H1 (cell line): ENCODE measurements around the gene ZSCAN10. TPM values are rescaled to one million over a fixed set of nuclear protein-coding genes. Genes with fewer than 3 reads are reported as not detected.

Experiments
- CTCF ChIA-PET: fragments of 300-600 bp; sonication (Branson Sonifier 250); formaldehyde crosslinking; loops from one replicate; lab custom pipeline; 2021; ENCODE audit not compliant: partially characterized antibody; lab: Charles Lee
- POLR2A ChIA-PET: fragments of 300-600 bp; sonication (Branson Sonifier 250); formaldehyde crosslinking; loops from one replicate; lab custom pipeline; 2021; ENCODE audit warnings: inconsistent platforms; ENCODE audit not compliant: partially characterized antibody; lab: Charles Lee
- DNase-seq, 2 experiments: peaks; one replicate each; pipeline versions ENCODE4 v3.0.0 to v3.0.0-alpha.2; 2010 to 2022; ENCODE audit warnings: low spot score in 2 of 2, low read depth in 1 of 2, mixed read lengths in 1 of 2
- FAIRE-seq: peaks from 2 replicates; lab custom pipeline; 2011; peaks lifted over from hg19 to GRCh38; lab: Jason Lieb, UNC
- H2AFZ ChIP-seq: 2 replicates; pipeline ENCODE4 v1.8.1; 2012; ENCODE audit warnings: low read length, inconsistent platforms
- H2AK5ac ChIP-seq: 2 replicates; pipeline ENCODE4 v1.6.1; 2013; ENCODE audit warnings: low read depth, low read length
- H2BK120ac ChIP-seq: replicated peaks from 2 replicates; pipeline ENCODE3; 2013; ENCODE audit warnings: low read depth, low read length, inconsistent platforms
- H2BK12ac ChIP-seq: 2 replicates; pipeline ENCODE4 v1.6.1; 2013; ENCODE audit warnings: low read depth, low read length
- H2BK15ac ChIP-seq: 2 replicates; pipeline ENCODE4 v1.6.1; 2013; ENCODE audit warnings: low read length
- H2BK20ac ChIP-seq: 2 replicates; pipeline ENCODE4 v1.6.1; 2013; ENCODE audit warnings: low read length
- H2BK5ac ChIP-seq: 2 replicates; pipeline ENCODE4 v1.6.1; 2013; ENCODE audit warnings: low read depth, low read length
- H3K14ac ChIP-seq: 2 replicates; pipeline ENCODE4 v1.6.1; 2013; ENCODE audit warnings: inconsistent platforms; ENCODE audit not compliant: insufficient read length
- H3K18ac ChIP-seq: 2 replicates; pipeline ENCODE4 v1.6.1; 2013; ENCODE audit warnings: low read length; ENCODE audit errors: extremely low read depth
- H3K23ac ChIP-seq: 2 replicates; pipeline ENCODE4 v1.6.1; 2013; ENCODE audit warnings: inconsistent platforms; ENCODE audit not compliant: insufficient read length
- H3K23me2 ChIP-seq: 2 replicates; pipeline ENCODE4 v1.6.1; 2013; ENCODE audit warnings: low read depth, low read length
- H3K27ac ChIP-seq: 2 replicates; pipeline ENCODE4 v1.6.1; 2011; ENCODE audit warnings: low read depth, low read length, inconsistent platforms
- H3K27me3 ChIP-seq, 4 experiments: replicated peaks in 1 of 4; 1 replicate in 1 of 4; 2 replicates in 3 of 4; pipeline versions ENCODE4 v1.6.1 to v1.8.1; 2011 to 2013; ENCODE audit warnings: low read length in 3 of 4, mild to moderate bottlenecking in 3 of 4, inconsistent platforms in 2 of 4, mixed read lengths in 2 of 4, moderate library complexity in 1 of 4; ENCODE audit not compliant: control insufficient read depth in 3 of 4, insufficient read depth in 3 of 4; ENCODE audit errors: extremely low read depth in 1 of 4
- H3K36me3 ChIP-seq, 4 experiments: 2 replicates each; pipeline versions ENCODE4 v1.6.1 to v1.8.1; 2011 to 2013; ENCODE audit warnings: mild to moderate bottlenecking in 4 of 4, low read length in 3 of 4, moderate library complexity in 2 of 4, control low read depth in 1 of 4, inconsistent platforms in 1 of 4; ENCODE audit not compliant: insufficient read depth in 4 of 4, control insufficient read depth in 2 of 4
- H3K4ac ChIP-seq: replicated peaks from 2 replicates; pipeline ENCODE3; 2013; ENCODE audit warnings: low read length, low read depth, mixed read lengths, inconsistent platforms; ENCODE audit not compliant: insufficient read length
- H3K4me1 ChIP-seq, 4 experiments: replicated peaks in 1 of 4; 1 replicate in 1 of 4; 2 replicates in 3 of 4; pipeline versions ENCODE4 v1.6.1 to v1.8.1; 2011 to 2013; ENCODE audit warnings: low read length in 3 of 4, inconsistent platforms in 2 of 4, mixed read lengths in 1 of 4; ENCODE audit not compliant: insufficient read depth in 4 of 4, control insufficient read depth in 3 of 4
- H3K4me2 ChIP-seq, 2 experiments: 2 replicates each; pipeline versions ENCODE4 v1.6.1 to v1.8.1; 2011 to 2013; ENCODE audit warnings: low read depth in 2 of 2, low read length in 2 of 2, control low read depth in 1 of 2, inconsistent platforms in 1 of 2, mild to moderate bottlenecking in 1 of 2; ENCODE audit not compliant: insufficient read depth in 1 of 2
- H3K4me3 ChIP-seq, 4 experiments: fragments of 200-600, 300-600 bp in 1 of 4; sonication (generic), shearing (Covaris generic), sonication (Bioruptor Twin) in 1 of 4; 2 replicates each; pipeline versions ENCODE4 v1.5.1 to v1.8.1; 2011 to 2016; ENCODE audit warnings: low read length in 4 of 4, low read depth in 3 of 4, control low read depth in 2 of 4, inconsistent platforms in 2 of 4, mild to moderate bottlenecking in 2 of 4, mixed read lengths in 1 of 4, moderate library complexity in 1 of 4; ENCODE audit not compliant: insufficient read depth in 2 of 4; ENCODE audit errors: extremely low read depth in 1 of 4
- H3K56ac ChIP-seq: replicated peaks from 2 replicates; pipeline ENCODE3; 2013; ENCODE audit warnings: low read depth, mild to moderate bottlenecking, mixed read lengths, low read length, inconsistent platforms; ENCODE audit not compliant: insufficient read length
- H3K79me1 ChIP-seq: 2 replicates; pipeline ENCODE4 v1.6.1; 2013; ENCODE audit warnings: low read depth, low read length, control low read depth
- H3K79me2 ChIP-seq, 2 experiments: 2 replicates each; pipeline versions ENCODE4 v1.6.1 to v1.8.1; 2012 to 2013; ENCODE audit warnings: low read length in 2 of 2, mild to moderate bottlenecking in 2 of 2, inconsistent platforms in 1 of 2; ENCODE audit not compliant: insufficient read depth in 2 of 2, control insufficient read depth in 1 of 2
- H3K9ac ChIP-seq, 4 experiments: replicated peaks in 1 of 4; 1 replicate in 1 of 4; 2 replicates in 3 of 4; pipeline versions ENCODE4 v1.6.1 to v1.8.1; 2011 to 2013; ENCODE audit warnings: low read depth in 3 of 4, low read length in 3 of 4, control low read depth in 2 of 4, mild to moderate bottlenecking in 2 of 4, moderate library complexity in 2 of 4, inconsistent platforms in 1 of 4; ENCODE audit errors: extremely low read depth in 1 of 4
- H3K9me3 ChIP-seq, 2 experiments: 2 replicates each; pipeline versions ENCODE4 v1.6.1 to v1.8.1; 2012 to 2013; ENCODE audit warnings: mild to moderate bottlenecking in 2 of 2, moderate library complexity in 2 of 2, control low read depth in 1 of 2, inconsistent platforms in 1 of 2, low read depth in 1 of 2, low read length in 1 of 2, mixed read lengths in 1 of 2; ENCODE audit not compliant: insufficient read depth in 2 of 2
- H4K20me1 ChIP-seq, 2 experiments: replicated peaks in 1 of 2; 2 replicates each; pipeline versions ENCODE3 to v1.8.1; 2011 to 2013; ENCODE audit warnings: inconsistent platforms in 2 of 2, low read length in 2 of 2, mild to moderate bottlenecking in 1 of 2; ENCODE audit not compliant: insufficient read depth in 2 of 2, control insufficient read depth in 1 of 2
- H4K5ac ChIP-seq: 2 replicates; pipeline ENCODE4 v1.6.1; 2013; ENCODE audit warnings: low read length, low read depth, mixed read lengths, inconsistent platforms; ENCODE audit not compliant: insufficient read length
- H4K8ac ChIP-seq: 2 replicates; pipeline ENCODE4 v1.8.0; 2013; ENCODE audit warnings: mild to moderate bottlenecking, moderate library complexity, low read length, inconsistent platforms; ENCODE audit not compliant: insufficient read depth; ENCODE audit errors: extremely low read depth
- H4K91ac ChIP-seq: replicated peaks from 2 replicates; pipeline ENCODE3; 2013; ENCODE audit warnings: low read length, mixed read lengths, inconsistent platforms; ENCODE audit not compliant: insufficient read length
- E2F6 ChIP-seq: IDR thresholded peaks from 2 replicates; pipeline ENCODE4 v1.6.1; 2012; ENCODE audit warnings: inconsistent platforms
- GABPA ChIP-seq: IDR thresholded peaks from 2 replicates; pipeline ENCODE4 v1.6.1; 2011; ENCODE audit warnings: mild to moderate bottlenecking, low read length, moderate library complexity, borderline replicate concordance; ENCODE audit not compliant: insufficient read depth
- GTF2F1 ChIP-seq: IDR thresholded peaks from 2 replicates; pipeline ENCODE4 v1.6.1; 2012; ENCODE audit warnings: low read depth, low read length, improper control_type of control experiment, borderline replicate concordance
- HDAC2 ChIP-seq, 2 experiments: fragments of 300-600 bp in 1 of 2; sonication (generic) in 1 of 2; IDR thresholded peaks; 2 replicates each; pipeline ENCODE4 v1.6.1; 2011 to 2012; ENCODE audit warnings: low read depth in 2 of 2, low read length in 2 of 2, mild to moderate bottlenecking in 2 of 2, moderate library complexity in 2 of 2, borderline replicate concordance in 1 of 2, inconsistent platforms in 1 of 2
- POLR2A ChIP-seq, 2 experiments: IDR thresholded peaks; 1 replicate in 1 of 2; 2 replicates in 1 of 2; pipeline ENCODE4 v1.6.1; 2011; ENCODE audit warnings: low read depth in 2 of 2, low read length in 2 of 2, mild to moderate bottlenecking in 2 of 2; ENCODE audit errors: control extremely low read depth in 1 of 2
- POLR2AphosphoS5 ChIP-seq: IDR thresholded peaks from 2 replicates; pipeline ENCODE4 v1.6.1; 2011; ENCODE audit warnings: low read depth, low read length
- RAD21 ChIP-seq, 2 experiments: IDR thresholded peaks in 1 of 2; conservative IDR thresholded peaks in 1 of 2; 2 replicates each; pipeline ENCODE4 v1.6.1; 2011; ENCODE audit warnings: low read depth in 2 of 2, low read length in 2 of 2, improper control_type of control experiment in 1 of 2, inconsistent platforms in 1 of 2, mild to moderate bottlenecking in 1 of 2, moderate library complexity in 1 of 2
- SAP30 ChIP-seq: fragments of 300-600 bp; sonication (generic); IDR thresholded peaks from 2 replicates; pipeline ENCODE4 v1.7.1; 2012; ENCODE audit warnings: low read length, moderate library complexity, mild to moderate bottlenecking, inconsistent platforms; ENCODE audit not compliant: insufficient read depth, insufficient replicate concordance
- SP1 ChIP-seq: IDR thresholded peaks from 2 replicates; pipeline ENCODE4 v1.6.1; 2011; ENCODE audit warnings: low read depth, low read length
- SUZ12 ChIP-seq: fragments of 200-600 bp; sonication (generic); IDR thresholded peaks from 2 replicates; pipeline ENCODE4 v1.6.1; 2012; ENCODE audit warnings: mild to moderate bottlenecking, inconsistent platforms, low read length, moderate library complexity, mixed read lengths
- TBP ChIP-seq: IDR thresholded peaks from 2 replicates; pipeline ENCODE4 v1.6.1; 2011; ENCODE audit warnings: low read depth, low read length, improper control_type of control experiment
- WGBS, 2 experiments: shearing (Covaris generic) in 1 of 2; methylation state at CpG; one replicate each; pipeline versions ENCODE4 v1.1.6 to v1.1.7; 2013 to 2015; ENCODE audit warnings: low lambda C conversion rate in 2 of 2, mixed read lengths in 2 of 2, inconsistent platforms in 1 of 2, low coverage in 1 of 2, missing lambda C conversion rate in 1 of 2; ENCODE audit not compliant: insufficient replicate concordance in 2 of 2, insufficient coverage in 1 of 2, insufficient read length in 1 of 2; ENCODE audit errors: extremely low coverage in 1 of 2, missing lambda C conversion rate in 1 of 2; 5-methylcytosine and 5-hydroxymethylcytosine counted together
- polyA plus RNA-seq, 7 experiments: library from polyadenylated mRNA; depleted of rRNA in 3 of 7; stranded (reverse) in 5 of 7; unstranded in 2 of 7; fragments of >200 nt in 5 of 7; fragments of 200-250 nt in 2 of 7; gene quantifications; 1 replicate in 5 of 7; 2 replicates in 1 of 7; 4 replicates in 1 of 7; pipeline versions ENCODE4 v1.2.1 to v1.2.3, GENCODE V29; 2011 to 2013; ENCODE audit warnings: missing spikeins in 2 of 7, mixed read lengths in 2 of 7
- total RNA-seq: library from RNA; stranded (reverse); fragmentation: NEBNext Ultra II Directional; extraction: Animal tissue kit (Norgen Biotek cat#: 25700); gene quantifications from 2 replicates; pipeline ENCODE4 v1.2.1, GENCODE V29; 2021

ZSCAN10 gene
- total and polyA plus RNA-seq, 2 of the 8 experiments (the other 6 are each of a cell fraction or from before 2014, with no cell fraction given): 209 to 314 TPM

- DNase-seq: no peak
- Histone ChIP-seq H2BK15ac (no peak overlapping the region), H2AK5ac (no peak overlapping the region), H4K20me1 (peaks cover 13 to 24% of the 10 kb centered on the region in 2 experiments), H2AFZ (no peak overlapping the region), H4K5ac (no peak overlapping the region), H2BK120ac (no peak overlapping the region), H3K4me3 (no peak overlapping the region), H2BK20ac (no peak overlapping the region), H4K8ac (no peak overlapping the region), H3K23ac (no peak overlapping the region), H4K91ac (no peak overlapping the region), H3K79me2 (peaks cover 0 to 27% of the 10 kb centered on the region in 2 experiments; a peak in 2 of 4 replicates), H3K4me1 (peaks cover 0 to 6% (median 5%) of the 10 kb centered on the region in 4 experiments; a peak in 6 of 7 replicates), H2BK5ac (no peak overlapping the region), H2BK12ac (no peak overlapping the region), H3K9ac (no peak overlapping the region), H3K56ac (no peak overlapping the region), H3K4me2 (no peak overlapping the region), H3K23me2 (no peaks in the 10 kb centered on the region), H3K9me3 (no peaks in the 10 kb centered on the region), H3K18ac (no peak overlapping the region), H3K27ac (no peak overlapping the region), H3K79me1 (peaks cover 3% of the 10 kb centered on the region), H3K4ac (no peak overlapping the region), H3K36me3 (peaks cover 28 to 46% (median 39%) of the 10 kb centered on the region in 4 experiments), H3K14ac (no peak overlapping the region), H3K27me3 (no peaks in the 10 kb centered on the region)
- POLR2A ChIA-PET: interaction anchor here (0.8 to 8.3 kb wide), 17 partner anchors 9 to 61 kb away, joined by 3 to 137 read pairs (median 12); partner anchors contain the start of genes IL32 and ZSCAN10
- no peak for FAIRE-seq
- CTCF ChIA-PET: interaction anchor here (0.7 to 36.8 kb wide), 9 partner anchors 9 to 60 kb away, joined by 3 to 619 read pairs (median 11); partner anchors contain the start of genes ZNF205 and ZNF213
- 97% methylated on average over 49 of the region's 71 CpGs; no CpG with 5 or more reads in 1 of the 2 experiments for WGBS, 2 experiments
- TF ChIP-seq POLR2AphosphoS5 (no peak), SP1 (no peak), GTF2F1 (no peak), E2F6 (no peak), RAD21 (IDR thresholded peaks at IDR 0.05 in 1 of 2, conservative IDR thresholded peaks at IDR 0.05 in 1 of 2; ENCODE audit: low read depth in 2 of 2, low read length in 2 of 2) (no peak), TBP (no peak), POLR2A (IDR thresholded peaks at IDR 0.05; ENCODE audit: control extremely low read depth in 1 of 2, low read depth in 2 of 2, low read length in 2 of 2) (no peak), HDAC2 (IDR thresholded peaks at IDR 0.05; ENCODE audit: borderline replicate concordance in 1 of 2, low read depth in 2 of 2, low read length in 2 of 2) (no peak), GABPA (no peak), SAP30 (no peak), SUZ12 (no peak)
Observed at GRCh38 chr16:3088925-3089716, 10.0 kb downstream of the ZSCAN10 start.
